CD8-positive, alpha-beta memory T cell (primary cell): ENCODE measurements around the gene GCNT4. TPM values are rescaled to one million over a fixed set of nuclear protein-coding genes. Genes with fewer than 3 reads are reported as not detected.
A peak's percentile ranks its signal among the peaks of the same experiment; 100 is the strongest.

Experiments
- CTCF ChIA-PET: fragments of 350-600 bp; sonication (Branson Sonifier 250); formaldehyde crosslinking; loops from one replicate; lab custom pipeline; 2021; ENCODE audit warnings: antibody characterized with exemption; lab: Charles Lee
- POLR2A ChIA-PET: fragments of 350-600 bp; sonication (Branson Sonifier 250); formaldehyde crosslinking; loops from one replicate; lab custom pipeline; 2021; ENCODE audit warnings: antibody characterized with exemption; lab: Charles Lee
- DNase-seq, 5 donors: peaks; one replicate each; pipeline versions ENCODE4 v3.0.0 to v3.0.0-alpha.2; 2020 to 2022; ENCODE audit warnings: mixed read lengths in 1 of 5
- H3K27ac ChIP-seq: one replicate; pipeline ENCODE4 v1.7.0; 2013; ENCODE audit warnings: low read depth, mild to moderate bottlenecking, low read length, moderate library complexity
- H3K27me3 ChIP-seq: 2 replicates; pipeline ENCODE4 v1.7.0; 2013; ENCODE audit warnings: low read length, mild to moderate bottlenecking; ENCODE audit not compliant: insufficient read depth, poor library complexity, severe bottlenecking
- H3K36me3 ChIP-seq: 2 replicates; pipeline ENCODE4 v1.7.0; 2013; ENCODE audit warnings: mild to moderate bottlenecking, low read length, moderate library complexity; ENCODE audit not compliant: insufficient read depth
- H3K4me1 ChIP-seq: 2 replicates; pipeline ENCODE4 v1.7.0; 2013; ENCODE audit warnings: mild to moderate bottlenecking, low read length, moderate library complexity; ENCODE audit not compliant: insufficient read depth
- H3K4me3 ChIP-seq: 2 replicates; pipeline ENCODE4 v1.7.0; 2013; ENCODE audit warnings: mild to moderate bottlenecking, low read length
- H3K9me3 ChIP-seq: 2 replicates; pipeline ENCODE4 v1.7.0; 2013; ENCODE audit warnings: mild to moderate bottlenecking, low read length
- H3K27ac Mint-ChIP-seq, 8 donors: one replicate each; pipeline ENCODE4 v1.8.0; 2020 to 2021; ENCODE audit warnings: mixed read lengths in 8 of 8, mild to moderate bottlenecking in 6 of 8, inconsistent platforms in 3 of 8, moderate library complexity in 3 of 8
- H3K27me3 Mint-ChIP-seq, 2 donors: one replicate each; pipeline ENCODE4 v1.8.0; 2020 to 2021; ENCODE audit warnings: mixed read lengths in 2 of 2, mild to moderate bottlenecking in 1 of 2, moderate library complexity in 1 of 2
- H3K36me3 Mint-ChIP-seq, 3 donors: one replicate each; pipeline ENCODE4 v1.8.0; 2020 to 2021; ENCODE audit warnings: mixed read lengths in 3 of 3, inconsistent platforms in 1 of 3, mild to moderate bottlenecking in 1 of 3
- H3K4me1 Mint-ChIP-seq, 3 donors: one replicate each; pipeline ENCODE4 v1.8.0; 2020 to 2021; ENCODE audit warnings: mixed read lengths in 3 of 3, inconsistent platforms in 1 of 3, mild to moderate bottlenecking in 1 of 3
- H3K4me3 Mint-ChIP-seq, 7 donors: one replicate each; pipeline ENCODE4 v1.8.0; 2020 to 2021; ENCODE audit warnings: mixed read lengths in 7 of 7, mild to moderate bottlenecking in 6 of 7, moderate library complexity in 4 of 7, inconsistent platforms in 2 of 7
- H3K9me3 Mint-ChIP-seq, 5 donors: one replicate each; pipeline ENCODE4 v1.8.0; 2020 to 2022; ENCODE audit warnings: mixed read lengths in 5 of 5, mild to moderate bottlenecking in 3 of 5, moderate library complexity in 2 of 5, inconsistent platforms in 1 of 5
- polyA plus RNA-seq: library from polyadenylated mRNA; unstranded; fragments of 300-500 nt; fragmentation: Illumina TruSeq; gene quantifications from one replicate; pipeline ENCODE4 v1.2.3, GENCODE V29; 2021
- total RNA-seq, 2 experiments: library from RNA; stranded (reverse); gene quantifications; one replicate each; pipeline ENCODE4 v1.2.3, GENCODE V29; 2021

The GCNT4 gene
- total and polyA plus RNA-seq, 3 experiments from 2014 or later, result 1.3 to 1.6 (median 1.4) TPM

- H3K9me3 ChIP-seq, result no peaks in the 10 kb centered on the region
- H3K27me3 Mint-ChIP-seq, result peaks cover 4 to 5% of the 10 kb centered on the region in 2 donors
- H3K36me3 Mint-ChIP-seq, result peaks cover 0 to 8% (median 5%) of the 10 kb centered on the region in 3 donors
- DNase-seq, result no peak
- ChIA-PET POLR2A (no interaction called here), CTCF (no interaction called here)
- no peak overlapping the region for H3K4me3 ChIP-seq
- H3K27me3 ChIP-seq, result no peaks in the 10 kb centered on the region
- no peaks in the 10 kb centered on the region for H3K36me3 ChIP-seq
- H3K4me1 Mint-ChIP-seq, result peaks cover 16 to 46% (median 26%) of the 10 kb centered on the region in 3 donors
- no peaks in the 10 kb centered on the region for H3K9me3 Mint-ChIP-seq
- H3K4me3 Mint-ChIP-seq, result no peak overlapping the region
- H3K27ac Mint-ChIP-seq, result no peak overlapping the region
- no peaks in the 10 kb centered on the region for H3K4me1 ChIP-seq
- H3K27ac ChIP-seq, result no peak overlapping the region
Measured at GRCh38 chr5:75012748-75013147, 39.6 kb downstream of the GCNT4 start.

GRCh38 chr5:75010838-75011237 lies 41.5 kb downstream of the GCNT4 start:
- Histone ChIP-seq H3K27ac (no peak overlapping the region), H3K9me3 (no peaks in the 10 kb centered on the region), H3K36me3 (no peaks in the 10 kb centered on the region), H3K4me1 (no peaks in the 10 kb centered on the region), H3K27me3 (no peaks in the 10 kb centered on the region), H3K4me3 (no peak overlapping the region)
- Mint-ChIP-seq H3K36me3 (peaks cover 1 to 11% (median 2%) of the 10 kb centered on the region in 3 donors), H3K4me3 (no peak overlapping the region), H3K4me1 (peaks cover 16 to 38% (median 26%) of the 10 kb centered on the region in 3 donors), H3K9me3 (peaks cover 0 to 4% (median 1%) of the 10 kb centered on the region in 5 donors), H3K27ac (no peak overlapping the region), H3K27me3 (peaks cover 4 to 5% of the 10 kb centered on the region in 2 donors)
- no peak for DNase-seq
- ChIA-PET CTCF (no interaction called here), POLR2A (no interaction called here)

- Histone ChIP-seq H3K4me3 (no peak overlapping the region), H3K27me3 (no peaks in the 10 kb centered on the region), H3K27ac (no peak overlapping the region), H3K9me3 (no peaks in the 10 kb centered on the region), H3K36me3 (no peaks in the 10 kb centered on the region), H3K4me1 (no peaks in the 10 kb centered on the region)
- Mint-ChIP-seq H3K4me3 (no peak overlapping the region), H3K27ac (peak overlapping the region in 2 of 8 donors; percentile 1 to 23), H3K27me3 (peaks cover 4% of the 10 kb centered on the region in 2 donors), H3K36me3 (peaks cover 2 to 16% (median 2%) of the 10 kb centered on the region in 3 donors), H3K4me1 (peaks cover 8 to 27% (median 15%) of the 10 kb centered on the region in 3 donors), H3K9me3 (peaks cover 3 to 12% (median 6%) of the 10 kb centered on the region in 5 donors)
- POLR2A ChIA-PET, result interaction anchor here (0.7 kb wide), 1 partner anchor 13 kb away, joined by 3 read pairs; no protein-coding TSS in a partner anchor
- CTCF ChIA-PET, result interaction anchor here (0.7 to 1.5 kb wide), 2 partner anchors 39 to 41 kb away, joined by 3 read pairs; no protein-coding TSS in a partner anchor
- DNase-seq, result no peak
Measured at GRCh38 chr5:75009556-75010345, 42.6 kb downstream of the GCNT4 start.

- peak overlapping the region in 1 of 8 donors; percentile 22 for H3K27ac Mint-ChIP-seq
- peaks cover 8 to 14% (median 9%) of the 10 kb centered on the region in 3 donors for H3K4me1 Mint-ChIP-seq
- H3K9me3 Mint-ChIP-seq, result peaks cover 5 to 15% (median 7%) of the 10 kb centered on the region in 5 donors
- no peaks in the 10 kb centered on the region for H3K4me1 ChIP-seq
- no peaks in the 10 kb centered on the region for H3K9me3 ChIP-seq
- ChIA-PET CTCF (no interaction called here), POLR2A (no interaction called here)
- no peak overlapping the region for H3K4me3 ChIP-seq
- H3K36me3 Mint-ChIP-seq, result peaks cover 5 to 22% (median 7%) of the 10 kb centered on the region in 3 donors
- DNase-seq, result no peak
- no peak overlapping the region for H3K27ac ChIP-seq
- H3K36me3 ChIP-seq, result no peaks in the 10 kb centered on the region
- no peak overlapping the region for H3K4me3 Mint-ChIP-seq
- peaks cover 4% of the 10 kb centered on the region in 2 donors for H3K27me3 Mint-ChIP-seq
- H3K27me3 ChIP-seq, result no peaks in the 10 kb centered on the region
Measured at GRCh38 chr5:75006865-75007822, 45.2 kb downstream of the GCNT4 start.

- peaks cover 6 to 22% (median 7%) of the 10 kb centered on the region in 3 donors for H3K36me3 Mint-ChIP-seq
- H3K36me3 ChIP-seq, result no peaks in the 10 kb centered on the region
- no peak overlapping the region for H3K4me3 Mint-ChIP-seq
- H3K4me1 ChIP-seq, result no peaks in the 10 kb centered on the region
- CTCF ChIA-PET, result no interaction called here
- peaks cover 5 to 15% (median 7%) of the 10 kb centered on the region in 5 donors for H3K9me3 Mint-ChIP-seq
- H3K27ac ChIP-seq, result no peak overlapping the region
- H3K27me3 ChIP-seq, result no peaks in the 10 kb centered on the region
- no peak for DNase-seq
- peaks cover 4 to 7% of the 10 kb centered on the region in 2 donors for H3K27me3 Mint-ChIP-seq
- no peak overlapping the region for H3K4me3 ChIP-seq
- H3K27ac Mint-ChIP-seq, result no peak overlapping the region
- H3K4me1 Mint-ChIP-seq, result peaks cover 8 to 11% (median 9%) of the 10 kb centered on the region in 3 donors
- no peaks in the 10 kb centered on the region for H3K9me3 ChIP-seq
- POLR2A ChIA-PET, result no interaction called here
Measured at GRCh38 chr5:75005561-75005960, 46.8 kb downstream of the GCNT4 start.

Other genes starting within 250 kb of the GCNT4 start
- 1 to 10 TPM; 8.4 to 8.6 TPM for gene FAM169A, start 186.2 kb downstream of the GCNT4 start, total RNA-seq
- gene FAM169A, start 186.2 kb downstream of the GCNT4 start, polyA plus RNA-seq, result 9.2 TPM
- under 1 TPM; 0.64 to 0.66 TPM for gene ANKRD31, start 184.3 kb upstream of the GCNT4 start, total RNA-seq
- gene ANKRD31, start 184.3 kb upstream of the GCNT4 start, polyA plus RNA-seq, result 0.33 TPM